ENCODE data around the gene SLC14A1.
"Not testable (repeated sequence)": the region's sequence is repeated elsewhere in the genome, so short reads cannot be mapped to it uniquely, and the experiment has no call there.

Gene SLC14A1

GRCh38 chr18:45755934-45756333 lies 32.0 kb downstream of the SLC14A1 start:
- Histone ChIP-seq H3K36me3 (ENCODE audit: insufficient read depth, low read length) (no peaks in the 10 kb centered on the region), H3K4me3 (no peak overlapping the region), H3K27ac (no peak overlapping the region), H3K9ac (ENCODE audit: insufficient read length) (no peak overlapping the region), H3K9me3 (ENCODE audit: low read depth, low read length) (no peaks in the 10 kb centered on the region)
- no peak for DNase-seq (ENCODE audit: low read depth, low spot score)
- no peak for TF ChIP-seq EZH2 (IDR thresholded peaks at IDR 0.05)
- no peak for TF ChIP-seq FOXP2 (optimal IDR thresholded peaks at IDR 0.05; ENCODE audit: control extremely low read depth, extremely low read length, insufficient read depth)
- TF ChIP-seq POLR2AphosphoS5 (IDR thresholded peaks at IDR 0.05; ENCODE audit: borderline replicate concordance, low read depth, low read length): no peak

DNA sequence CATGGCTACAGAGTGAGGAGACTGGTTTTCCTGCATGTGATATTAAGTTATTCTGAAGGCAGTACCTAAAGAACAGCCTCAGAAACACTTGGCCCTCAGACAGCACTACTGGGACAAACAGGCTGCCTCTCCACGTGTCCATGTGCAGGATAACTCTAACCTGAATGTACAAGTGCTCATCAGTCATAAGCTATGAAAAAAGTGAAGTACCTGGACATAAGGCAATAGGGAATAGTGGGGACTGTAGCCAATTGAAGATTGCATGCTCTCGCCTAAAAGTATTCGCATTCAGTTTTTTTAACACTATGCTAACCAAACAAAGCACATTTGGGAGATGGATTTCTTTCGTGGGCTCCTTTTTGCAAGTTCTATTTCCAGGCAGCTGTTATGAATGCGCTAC lies 33.0 kb downstream of the SLC14A1 start:
- Histone ChIP-seq H3K4me3 (no peak overlapping the region), H3K9ac (ENCODE audit: insufficient read length) (no peak overlapping the region), H3K27ac (no peak overlapping the region), H3K36me3 (ENCODE audit: insufficient read depth, low read length) (no peaks in the 10 kb centered on the region), H3K9me3 (ENCODE audit: low read depth, low read length) (no peaks in the 10 kb centered on the region)
- DNase-seq (ENCODE audit: low read depth, low spot score): no peak
- TF ChIP-seq FOXP2 (optimal IDR thresholded peaks at IDR 0.05; ENCODE audit: control extremely low read depth, extremely low read length, insufficient read depth) (no peak), EZH2 (IDR thresholded peaks at IDR 0.05) (no peak), POLR2AphosphoS5 (IDR thresholded peaks at IDR 0.05; ENCODE audit: borderline replicate concordance, low read depth, low read length) (no peak)

DNA sequence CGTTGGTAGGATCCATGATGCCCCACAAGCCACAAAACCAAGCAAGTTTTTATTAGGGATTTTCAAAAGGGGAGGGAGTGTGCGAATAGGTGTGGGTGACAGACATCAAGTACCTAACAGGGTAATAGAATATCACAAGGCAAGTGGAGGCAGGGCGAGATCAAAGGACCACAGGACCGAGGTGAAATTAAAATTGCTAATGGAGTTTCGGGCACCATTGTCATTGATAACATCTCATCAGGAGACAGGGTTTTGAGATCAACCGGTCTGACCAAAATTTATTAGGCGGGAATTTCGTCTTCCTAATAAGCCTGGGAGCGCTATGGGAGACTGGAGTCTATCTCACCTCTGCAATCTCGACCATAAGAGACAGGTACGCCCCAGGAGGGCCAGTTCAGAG lies 33.7 kb downstream of the SLC14A1 start:
- not testable (repeated sequence) for H3K9me3 ChIP-seq (ENCODE audit: low read depth, low read length); H3K4me3 ChIP-seq; H3K36me3 ChIP-seq (ENCODE audit: insufficient read depth, low read length); H3K9ac ChIP-seq (ENCODE audit: insufficient read length); DNase-seq (ENCODE audit: low read depth, low spot score); H3K27ac ChIP-seq

- no peaks in the 10 kb centered on the region for H3K9me3 ChIP-seq (ENCODE audit: low read depth, low read length)
- H3K9ac ChIP-seq (ENCODE audit: insufficient read length): no peak overlapping the region
- no peak overlapping the region for H3K4me3 ChIP-seq
- H3K27ac ChIP-seq: no peak overlapping the region
- DNase-seq (ENCODE audit: low read depth, low spot score): no peak
- no peaks in the 10 kb centered on the region for H3K36me3 ChIP-seq (ENCODE audit: insufficient read depth, low read length)
- TF ChIP-seq EZH2 (IDR thresholded peaks at IDR 0.05): no peak
- no peak for TF ChIP-seq POLR2AphosphoS5 (IDR thresholded peaks at IDR 0.05; ENCODE audit: borderline replicate concordance, low read depth, low read length)
- no peak for TF ChIP-seq FOXP2 (optimal IDR thresholded peaks at IDR 0.05; ENCODE audit: control extremely low read depth, extremely low read length, insufficient read depth)
Measured at GRCh38 chr18:45760462-45761036, 36.6 kb downstream of the SLC14A1 start.

DNA sequence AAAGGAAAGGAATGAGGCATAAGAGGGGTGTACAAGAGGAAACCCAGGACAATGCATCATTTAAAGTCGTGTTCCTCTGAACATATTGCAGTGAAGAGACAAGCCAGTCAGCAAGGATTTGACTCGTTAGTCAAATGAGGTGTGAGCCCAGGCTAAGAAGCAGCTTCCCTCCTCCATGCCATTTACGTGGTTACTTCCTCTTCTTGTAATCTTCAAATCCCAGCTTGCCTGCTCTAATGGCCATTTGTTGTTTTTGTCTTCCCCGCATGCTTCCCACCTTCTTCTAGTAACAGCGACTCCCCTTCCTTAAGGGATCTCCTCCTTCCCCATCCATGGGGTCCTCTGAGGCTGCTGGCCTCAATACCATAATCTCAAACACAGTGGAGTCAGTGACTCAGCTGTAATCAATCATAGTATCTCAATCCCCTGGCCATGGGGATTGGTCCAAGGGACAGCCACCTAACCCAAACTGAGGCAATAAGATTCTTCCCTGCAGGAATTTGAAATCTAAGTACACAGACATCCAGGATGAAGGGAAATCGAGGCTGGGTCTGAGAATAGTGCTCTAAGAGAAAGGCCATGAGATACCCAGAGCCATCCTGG lies 37.6 kb downstream of the SLC14A1 start:
- no peaks in the 10 kb centered on the region for H3K9me3 ChIP-seq (ENCODE audit: low read depth, low read length)
- H3K36me3 ChIP-seq (ENCODE audit: insufficient read depth, low read length): no peaks in the 10 kb centered on the region
- H3K27ac ChIP-seq: no peak overlapping the region
- no peak for DNase-seq (ENCODE audit: low read depth, low spot score)
- H3K4me3 ChIP-seq: no peak overlapping the region
- TF ChIP-seq POLR2AphosphoS5 (IDR thresholded peaks at IDR 0.05; ENCODE audit: borderline replicate concordance, low read depth, low read length): no peak
- no peak for TF ChIP-seq EZH2 (IDR thresholded peaks at IDR 0.05)
- no peak for TF ChIP-seq FOXP2 (optimal IDR thresholded peaks at IDR 0.05; ENCODE audit: control extremely low read depth, extremely low read length, insufficient read depth)
- no peak overlapping the region for H3K9ac ChIP-seq (ENCODE audit: insufficient read length)

- Histone ChIP-seq H3K4me3 (no peak overlapping the region), H3K36me3 (ENCODE audit: insufficient read depth, low read length) (no peaks in the 10 kb centered on the region), H3K9me3 (ENCODE audit: low read depth, low read length) (no peaks in the 10 kb centered on the region), H3K27ac (no peak overlapping the region), H3K9ac (ENCODE audit: insufficient read length) (no peak overlapping the region)
- DNase-seq (ENCODE audit: low read depth, low spot score): no peak
- TF ChIP-seq FOXP2 (optimal IDR thresholded peaks at IDR 0.05; ENCODE audit: control extremely low read depth, extremely low read length, insufficient read depth) (no peak), POLR2AphosphoS5 (IDR thresholded peaks at IDR 0.05; ENCODE audit: borderline replicate concordance, low read depth, low read length) (no peak), EZH2 (IDR thresholded peaks at IDR 0.05) (no peak)
Measured at GRCh38 chr18:45764000-45764686, 40.2 kb downstream of the SLC14A1 start.

DNA sequence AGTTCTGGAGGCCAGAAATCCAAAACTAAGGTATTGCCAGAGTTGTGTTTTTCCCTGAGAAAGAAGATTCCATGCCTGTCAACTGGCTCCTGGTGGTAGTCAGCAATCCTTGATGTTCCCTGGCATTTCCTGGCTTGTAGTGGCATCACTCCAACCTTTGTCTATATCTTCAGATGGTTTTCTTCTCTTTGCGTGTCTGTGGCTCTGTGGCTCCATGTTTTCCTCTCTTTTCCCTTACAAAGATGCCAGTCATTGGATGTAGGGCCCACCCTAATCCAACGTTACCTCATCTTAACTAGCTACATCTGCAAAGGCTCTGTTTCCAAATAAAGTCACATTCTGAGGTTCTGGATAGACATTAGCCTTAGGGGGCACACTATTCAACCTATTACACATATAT lies 41.8 kb downstream of the SLC14A1 start:
- Histone ChIP-seq H3K36me3 (ENCODE audit: insufficient read depth, low read length) (no peaks in the 10 kb centered on the region), H3K9me3 (ENCODE audit: low read depth, low read length) (no peaks in the 10 kb centered on the region), H3K9ac (ENCODE audit: insufficient read length) (no peak overlapping the region), H3K27ac (no peak overlapping the region), H3K4me3 (no peak overlapping the region)
- DNase-seq (ENCODE audit: low read depth, low spot score): no peak
- TF ChIP-seq POLR2AphosphoS5 (IDR thresholded peaks at IDR 0.05; ENCODE audit: borderline replicate concordance, low read depth, low read length) (no peak), EZH2 (IDR thresholded peaks at IDR 0.05) (no peak), FOXP2 (optimal IDR thresholded peaks at IDR 0.05; ENCODE audit: control extremely low read depth, extremely low read length, insufficient read depth) (no peak)

- no peak for TF ChIP-seq POLR2AphosphoS5 (IDR thresholded peaks at IDR 0.05; ENCODE audit: borderline replicate concordance, low read depth, low read length)
- no peak for TF ChIP-seq EZH2 (IDR thresholded peaks at IDR 0.05)
- TF ChIP-seq FOXP2 (optimal IDR thresholded peaks at IDR 0.05; ENCODE audit: control extremely low read depth, extremely low read length, insufficient read depth): no peak
- Histone ChIP-seq H3K4me3 (no peak overlapping the region), H3K36me3 (ENCODE audit: insufficient read depth, low read length) (no peaks in the 10 kb centered on the region), H3K27ac (no peak overlapping the region), H3K9ac (ENCODE audit: insufficient read length) (no peak overlapping the region), H3K9me3 (ENCODE audit: low read depth, low read length) (no peaks in the 10 kb centered on the region)
- no peak for DNase-seq (ENCODE audit: low read depth, low spot score)
Measured at GRCh38 chr18:45771587-45772480, 47.9 kb downstream of the SLC14A1 start.

All from SK-N-MC (cell line).